MM.1S (cell line): ENCODE data around the gene PRICKLE3.

Source experiments
- DNase-seq: peaks from one replicate; pipeline ENCODE4 v3.0.0-alpha.2; 2015
- H2AFZ ChIP-seq: fragments of 300-600 bp; sonication (generic); 2 replicates; pipeline ENCODE4 v1.6.0; 2016; ENCODE audit warnings: antibody characterized with exemption, low read length
- H3F3A ChIP-seq: fragments of 300-600 bp; sonication (generic); 2 replicates; pipeline ENCODE4 v1.6.1; 2016; ENCODE audit warnings: mild to moderate bottlenecking, antibody characterized with exemption, low read length, moderate library complexity, mixed read lengths; ENCODE audit not compliant: insufficient read depth
- H3K27ac ChIP-seq: fragments of 300-600 bp; sonication (generic); 2 replicates; pipeline ENCODE4 v1.5.1; 2016; ENCODE audit warnings: mild to moderate bottlenecking, low read length
- H3K27me3 ChIP-seq: fragments of 300-600 bp; sonication (generic); replicated peaks from 2 replicates; pipeline ENCODE4 v1.6.0; 2016; ENCODE audit warnings: low read length; ENCODE audit not compliant: insufficient read depth
- H3K36me3 ChIP-seq: fragments of 300-600 bp; sonication (generic); replicated peaks from 2 replicates; pipeline ENCODE4 v1.6.1; 2016; ENCODE audit warnings: mild to moderate bottlenecking, low read length, mixed read lengths; ENCODE audit not compliant: insufficient read depth
- H3K4me1 ChIP-seq: fragments of 300-600 bp; sonication (generic); 2 replicates; pipeline ENCODE4 v1.6.1; 2016; ENCODE audit warnings: low read length, mixed read lengths
- H3K4me2 ChIP-seq: fragments of 300-600 bp; sonication (generic); 2 replicates; pipeline ENCODE4 v1.6.0; 2016; ENCODE audit warnings: low read depth, low read length
- H3K4me3 ChIP-seq: fragments of 300-600 bp; sonication (generic); 2 replicates; pipeline ENCODE4 v1.5.1; 2016; ENCODE audit warnings: low read length, mixed read lengths
- H3K79me2 ChIP-seq: fragments of 300-600 bp; sonication (generic); 2 replicates; pipeline ENCODE4 v1.6.1; 2016; ENCODE audit warnings: mixed run types, low read length, mixed read lengths
- H3K9ac ChIP-seq: fragments of 300-600 bp; sonication (generic); 2 replicates; pipeline ENCODE4 v1.6.1; 2016; ENCODE audit warnings: low read length, mixed read lengths
- H3K9me2 ChIP-seq: fragments of 300-600 bp; sonication (generic); replicated peaks from 2 replicates; pipeline ENCODE4 v1.6.1; 2016; ENCODE audit warnings: mild to moderate bottlenecking, low read length, mixed read lengths; ENCODE audit not compliant: insufficient read depth
- H3K9me3 ChIP-seq: fragments of 300-600 bp; sonication (generic); replicated peaks from 2 replicates; pipeline ENCODE4 v1.6.1; 2016; ENCODE audit warnings: mild to moderate bottlenecking, low read length, mixed read lengths; ENCODE audit not compliant: insufficient read depth
- H4K20me1 ChIP-seq: fragments of 300-600 bp; sonication (generic); 2 replicates; pipeline ENCODE4 v1.6.1; 2016; ENCODE audit warnings: mild to moderate bottlenecking, low read length, moderate library complexity, mixed read lengths; ENCODE audit not compliant: insufficient read depth
- CTCF ChIP-seq: fragments of 300-600 bp; sonication (generic); IDR thresholded peaks from 2 replicates; pipeline ENCODE4 v1.5.1; 2016; ENCODE audit warnings: antibody characterized with exemption, low read length, mixed read lengths
- EZH2 ChIP-seq: fragments of 300-600 bp; sonication (generic); optimal IDR thresholded peaks from 2 replicates; pipeline ENCODE3; 2017; ENCODE audit warnings: low read depth, mild to moderate bottlenecking, antibody characterized with exemption, low read length, mixed read lengths
- EZH2phosphoT487 ChIP-seq: fragments of 300-600 bp; sonication (generic); IDR thresholded peaks from 2 replicates; pipeline ENCODE4 v1.6.1; 2018; ENCODE audit warnings: antibody characterized with exemption, low read length

Gene PRICKLE3

GRCh38 chrX:49199315-49199595 is 13.1 kb upstream of the PRICKLE3 start:
- Histone ChIP-seq H3K9ac (no peak overlapping the region), H2AFZ (no peak overlapping the region), H4K20me1 (no peaks in the 10 kb centered on the region), H3F3A (no peaks in the 10 kb centered on the region), H3K27me3 (0 out of 2 replicates have a peak, but pooled peaks cover 10% of the 10 kb centered on the region), H3K4me1 (no peaks in the 10 kb centered on the region), H3K36me3 (no peaks in the 10 kb centered on the region), H3K9me3 (no peaks in the 10 kb centered on the region), H3K27ac (no peak overlapping the region), H3K79me2 (no peaks in the 10 kb centered on the region), H3K9me2 (no peaks in the 10 kb centered on the region), H3K4me2 (no peak overlapping the region; the same call in 1 of the 2 replicates), H3K4me3 (no peak overlapping the region)
- no peak for DNase-seq
- TF ChIP-seq EZH2phosphoT487 (no peak), CTCF (no peak), EZH2 (no peak)

DNA sequence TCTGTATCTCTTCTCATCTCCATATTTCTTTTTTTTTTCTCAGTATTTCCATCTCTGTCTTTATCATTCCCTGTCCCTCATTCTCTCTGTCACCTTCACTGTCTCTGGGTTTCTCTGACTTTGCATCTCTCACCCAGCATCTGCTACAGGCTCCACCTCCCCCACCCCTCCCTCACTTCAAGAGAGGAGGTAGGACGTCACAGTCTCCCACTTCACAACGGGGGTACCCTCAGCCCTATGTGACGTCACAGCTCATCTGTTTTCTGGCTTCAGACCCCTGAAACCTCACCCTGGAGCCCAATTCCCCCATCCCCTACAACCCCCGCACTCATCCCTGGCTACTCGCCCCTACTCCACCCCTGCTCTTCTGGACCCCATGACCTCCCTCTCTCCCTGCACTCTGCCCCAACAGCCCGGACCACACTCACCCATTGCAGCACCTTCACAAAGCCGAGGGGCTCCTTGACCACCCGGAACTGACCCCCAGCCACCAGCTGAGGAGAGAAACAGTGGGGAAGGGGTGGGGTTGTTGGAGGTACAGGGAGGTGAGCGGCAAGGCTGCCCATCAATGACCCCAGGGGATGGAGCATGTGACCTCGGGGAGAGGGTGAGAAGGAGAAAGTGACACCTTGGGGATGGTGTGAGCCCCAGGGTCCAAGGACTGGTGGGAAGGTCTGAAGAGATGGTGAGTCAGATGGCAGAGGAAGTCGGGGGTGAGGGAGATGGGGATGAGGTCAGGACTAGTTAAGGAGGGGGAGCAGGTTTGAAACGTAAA is 12.6 kb upstream of the PRICKLE3 start:
- Histone ChIP-seq H3K9me3 (no peaks in the 10 kb centered on the region), H3K27ac (no peak overlapping the region), H3F3A (no peaks in the 10 kb centered on the region), H3K9ac (no peak overlapping the region), H3K36me3 (no peaks in the 10 kb centered on the region), H3K9me2 (no peaks in the 10 kb centered on the region), H3K4me3 (no peak overlapping the region), H3K4me2 (no peak overlapping the region), H3K27me3 (0 out of 2 replicates have a peak, but pooled peaks cover 10% of the 10 kb centered on the region), H4K20me1 (no peaks in the 10 kb centered on the region), H3K4me1 (no peaks in the 10 kb centered on the region), H3K79me2 (no peaks in the 10 kb centered on the region), H2AFZ (no peak overlapping the region)
- TF ChIP-seq EZH2 (no peak), CTCF (no peak), EZH2phosphoT487 (no peak)
- DNase-seq = no peak

- no peaks in the 10 kb centered on the region for H3K9me3 ChIP-seq
- H4K20me1 ChIP-seq = no peaks in the 10 kb centered on the region
- no peak overlapping the region for H3K4me3 ChIP-seq
- H2AFZ ChIP-seq = no peak overlapping the region
- H3F3A ChIP-seq = no peaks in the 10 kb centered on the region
- no peaks in the 10 kb centered on the region for H3K36me3 ChIP-seq
- no peak for TF ChIP-seq EZH2phosphoT487
- TF ChIP-seq CTCF = no peak
- no peak for TF ChIP-seq EZH2
- 0 out of 2 replicates have a peak, but pooled peaks cover 10% of the 10 kb centered on the region for H3K27me3 ChIP-seq
- H3K4me1 ChIP-seq = no peaks in the 10 kb centered on the region; the same call in 1 of the 2 replicates
- DNase-seq = no peak
- no peak overlapping the region for H3K4me2 ChIP-seq
- H3K9ac ChIP-seq = no peak overlapping the region
- no peaks in the 10 kb centered on the region for H3K79me2 ChIP-seq
- no peak overlapping the region for H3K27ac ChIP-seq
- H3K9me2 ChIP-seq = no peaks in the 10 kb centered on the region
These were observed 11.4 kb upstream of the PRICKLE3 start for GRCh38 chrX:49197543-49198087.
